IPS DF 4.7 (cell line): ENCODE data around the gene CCT8L2.
"Not testable (repeated sequence)": the region's sequence is repeated elsewhere in the genome, so short reads cannot be mapped to it uniquely, and the experiment has no call there.

Source experiments
- DNase-seq: peaks from one replicate; pipeline ENCODE4 v3.0.0-alpha.2; 2013; ENCODE audit warnings: low spot score; ENCODE audit errors: extremely low read depth

The CCT8L2 gene

DNA sequence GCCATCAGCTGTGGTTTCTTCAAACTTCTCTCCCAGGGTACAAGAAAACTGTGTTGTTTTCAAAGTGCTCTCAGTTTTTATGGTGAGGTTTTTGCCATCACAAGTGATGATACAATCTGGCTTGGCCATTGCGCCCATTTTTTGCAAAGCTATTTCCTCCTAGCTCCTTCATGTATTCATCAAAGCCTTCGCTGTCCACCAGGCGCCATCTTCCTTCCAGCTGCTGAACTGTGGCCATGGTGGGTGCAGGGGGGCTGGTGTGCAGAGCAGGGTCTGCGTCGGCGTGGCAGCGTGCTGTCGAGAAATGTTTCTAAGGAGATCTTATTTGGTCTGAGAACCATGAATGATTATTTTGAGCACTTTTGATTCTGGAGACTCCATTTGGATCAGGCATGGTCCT is 2.6 kb upstream of the CCT8L2 start:
- not testable (repeated sequence) for DNase-seq

DNA sequence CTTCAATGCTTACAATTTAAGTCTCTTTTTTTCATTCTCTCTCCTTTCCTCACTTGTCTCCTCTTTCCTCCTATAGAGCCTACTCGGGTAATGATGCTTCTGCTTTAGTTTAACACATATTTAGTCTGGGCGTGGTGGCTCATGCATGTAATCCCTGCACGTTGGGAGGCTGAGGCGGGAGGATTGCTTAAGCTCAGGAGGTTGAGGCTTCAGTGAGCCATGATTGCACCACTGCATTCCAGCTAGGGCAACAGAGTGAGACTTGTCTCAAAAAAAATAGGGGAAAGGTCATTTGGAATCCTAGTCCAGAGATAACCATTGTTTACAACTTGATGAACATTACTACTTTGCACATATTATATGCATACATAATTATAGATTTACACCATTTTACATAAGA is 1.4 kb upstream of the CCT8L2 start:
- no peak for DNase-seq

DNA sequence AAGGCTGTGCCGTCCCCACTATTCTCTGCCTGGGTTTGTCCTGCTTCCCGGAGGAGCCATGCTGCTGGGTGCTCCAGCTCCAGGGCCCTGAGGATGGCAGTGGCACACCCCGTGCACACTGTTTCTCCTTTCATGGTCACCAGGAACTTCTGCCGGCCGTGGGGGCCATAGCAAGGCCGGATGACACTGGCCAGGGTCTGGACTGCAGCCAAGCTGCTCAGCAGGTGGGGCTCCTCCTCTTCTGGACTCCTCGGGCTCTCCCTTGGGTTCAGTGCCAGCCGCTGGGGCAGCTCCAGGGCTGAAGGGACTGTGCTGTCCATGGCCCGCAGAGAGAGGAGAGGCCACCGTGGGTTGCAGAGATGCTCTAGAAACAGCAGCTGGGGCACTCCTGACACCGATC is 379 bp downstream of the CCT8L2 start:
- DNase-seq: not testable (repeated sequence)

DNA sequence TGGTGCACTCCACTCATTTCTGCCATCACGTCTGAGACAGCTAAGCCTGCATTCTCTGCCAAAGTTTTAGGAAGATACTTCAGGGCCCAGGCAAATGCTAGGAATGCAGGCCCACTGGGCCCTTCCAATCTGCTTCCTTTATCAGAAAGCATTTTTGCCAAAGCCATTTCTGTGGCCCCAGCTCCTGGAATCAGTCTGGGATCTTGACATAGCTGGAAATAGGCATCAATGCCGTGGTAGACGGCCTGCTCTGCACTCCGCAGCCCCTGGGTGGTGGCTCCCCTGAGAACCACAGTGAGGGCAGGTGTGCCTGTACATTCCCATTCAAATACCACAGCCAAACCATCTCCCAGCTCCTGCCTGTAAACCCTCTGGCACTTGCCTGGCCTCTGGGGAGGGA is 1.5 kb downstream of the CCT8L2 start:
- not testable (repeated sequence) for DNase-seq

DNA sequence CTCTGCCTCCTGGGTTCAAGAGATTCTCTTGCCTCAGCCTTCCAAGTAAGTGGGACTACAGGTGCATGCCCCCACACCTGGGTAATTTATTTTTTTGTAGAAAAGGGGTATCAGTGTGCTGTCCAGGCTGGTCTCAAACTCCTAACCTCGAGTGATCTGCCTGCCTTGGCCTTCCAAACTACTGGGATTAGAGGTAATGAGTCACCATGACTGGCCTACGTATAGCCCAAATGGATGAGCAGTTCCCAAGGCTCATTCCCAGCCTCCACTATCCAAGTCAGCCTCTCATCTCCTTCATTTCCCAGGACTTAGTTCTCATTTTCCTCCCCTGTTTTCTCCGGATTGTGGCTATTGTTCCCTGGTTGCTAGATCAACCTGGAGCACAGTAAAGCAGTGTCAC is 5.6 kb downstream of the CCT8L2 start:
- no peak for DNase-seq

DNA sequence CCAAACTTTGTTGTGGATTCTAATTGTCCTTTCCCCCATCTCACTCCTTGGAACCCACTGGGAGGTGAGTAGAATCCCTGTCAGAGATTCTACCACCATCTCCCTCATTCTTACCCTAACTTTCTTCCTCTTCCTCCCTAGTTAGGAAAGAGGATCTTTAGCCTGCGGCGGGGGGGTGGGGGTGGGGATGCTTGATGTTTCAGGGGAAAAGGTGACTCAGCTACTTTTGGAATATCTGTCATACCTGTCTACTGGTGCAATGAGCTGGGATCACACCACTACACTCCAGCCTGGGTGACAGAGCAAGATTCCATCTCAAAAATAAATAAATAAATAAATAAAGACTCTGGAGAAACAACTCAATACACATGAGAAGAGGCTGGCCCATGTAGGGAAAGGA is 6.4 kb downstream of the CCT8L2 start:
- DNase-seq: no peak

DNA sequence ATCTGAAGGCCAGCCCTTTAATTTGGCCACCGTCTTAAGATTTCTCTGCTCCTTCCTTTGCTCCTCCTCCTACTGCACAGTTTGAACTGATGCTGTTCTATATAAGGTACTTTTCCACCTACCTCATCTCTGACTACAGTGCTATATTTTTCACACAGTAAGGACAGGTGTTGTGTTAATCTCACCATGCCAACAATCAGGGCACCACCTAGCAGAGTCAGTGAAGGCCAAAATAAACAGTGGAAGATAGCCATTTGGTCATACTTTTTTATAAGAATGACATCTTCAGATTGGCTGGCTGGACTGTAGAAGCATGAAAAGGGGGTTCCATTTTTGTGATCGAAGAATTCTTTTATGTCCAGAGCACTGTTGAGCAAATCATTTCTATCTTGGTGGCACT is 11.7 kb downstream of the CCT8L2 start:
- not testable (repeated sequence) for DNase-seq

DNA sequence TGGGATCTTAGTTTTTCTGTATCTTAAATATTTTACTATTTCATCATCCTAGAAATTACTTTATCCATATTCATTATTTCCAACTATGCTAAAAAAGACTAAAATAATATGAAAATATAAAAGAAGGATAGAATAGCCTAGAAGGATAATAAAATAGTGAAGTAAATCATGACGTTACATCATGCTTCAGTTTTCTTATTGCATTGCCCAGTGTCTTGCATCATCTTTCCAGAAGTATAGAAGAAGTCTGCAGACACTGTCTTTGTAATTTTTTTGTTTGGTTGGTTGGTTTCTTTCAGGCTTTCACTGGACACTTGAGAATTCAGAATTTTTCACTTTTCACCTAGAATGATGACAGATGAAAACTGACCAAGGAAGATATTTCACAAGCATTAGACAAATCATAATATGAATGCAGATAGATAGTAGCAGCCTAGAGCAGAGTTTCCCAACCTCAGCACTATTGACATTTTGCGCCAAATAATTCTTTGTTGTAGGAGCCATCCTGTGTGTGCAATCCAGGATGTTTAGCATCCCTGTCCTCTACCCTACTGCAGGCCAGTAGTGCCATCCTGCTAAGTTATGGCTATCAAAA is 23.3 kb downstream of the CCT8L2 start:
- not testable (repeated sequence) for DNase-seq

DNA sequence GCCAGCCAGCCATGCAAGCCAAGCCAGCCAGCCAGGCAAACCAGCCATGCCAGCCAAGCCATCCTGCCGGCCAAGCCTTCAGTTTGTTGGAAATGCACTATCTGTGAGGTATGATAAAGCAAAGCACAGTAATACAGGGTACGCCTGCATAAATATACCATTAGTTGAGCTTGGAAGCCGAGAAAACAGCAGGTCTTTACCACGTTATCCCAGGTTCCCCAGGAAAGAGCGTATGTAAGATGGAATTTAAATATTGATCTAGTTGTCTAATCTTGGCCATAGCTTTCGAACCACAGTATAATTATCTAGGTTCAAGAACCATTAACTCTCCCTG is 24.2 kb downstream of the CCT8L2 start:
- DNase-seq: no peak

DNA sequence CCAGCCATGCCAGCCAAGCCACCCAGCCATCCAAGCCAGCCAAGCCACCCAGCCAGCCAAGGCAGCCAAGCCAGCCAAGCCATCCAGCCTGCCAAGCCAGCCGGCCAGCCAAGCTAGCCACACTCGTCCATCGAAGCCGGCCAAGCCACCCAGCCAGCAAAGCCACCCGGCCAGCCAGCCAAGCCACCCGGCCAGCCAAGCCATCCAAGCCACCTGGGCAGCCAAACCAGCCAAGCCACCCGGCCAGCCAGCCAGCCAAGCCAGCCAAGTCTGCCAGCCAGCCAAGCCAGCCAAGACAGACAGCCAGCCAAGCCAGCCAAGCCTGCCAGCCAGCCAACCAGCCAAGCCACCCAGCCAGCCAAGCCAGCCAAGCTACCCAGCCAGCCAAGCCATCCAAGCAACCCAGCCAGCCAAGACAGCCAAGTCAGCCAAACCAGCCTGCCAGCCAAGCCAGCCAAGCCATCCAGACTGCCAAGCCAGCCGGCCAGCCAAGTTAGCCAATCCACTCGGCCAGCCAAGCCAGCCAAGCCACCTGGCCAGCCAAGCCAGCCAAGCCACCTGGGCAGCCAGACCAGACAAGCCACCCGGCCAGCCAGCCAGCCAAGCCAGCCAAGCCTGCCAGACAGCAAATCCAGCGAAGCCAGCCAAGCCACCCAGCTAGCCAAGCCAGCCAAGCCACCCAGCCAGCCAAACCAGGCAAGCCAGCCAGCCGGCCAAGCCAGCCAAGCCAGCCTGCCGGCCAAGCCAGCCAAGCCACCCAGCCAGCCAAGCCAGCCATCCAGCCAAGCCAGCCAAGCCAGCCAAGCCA is 24.8 kb downstream of the CCT8L2 start:
- DNase-seq: not testable (repeated sequence)

DNA sequence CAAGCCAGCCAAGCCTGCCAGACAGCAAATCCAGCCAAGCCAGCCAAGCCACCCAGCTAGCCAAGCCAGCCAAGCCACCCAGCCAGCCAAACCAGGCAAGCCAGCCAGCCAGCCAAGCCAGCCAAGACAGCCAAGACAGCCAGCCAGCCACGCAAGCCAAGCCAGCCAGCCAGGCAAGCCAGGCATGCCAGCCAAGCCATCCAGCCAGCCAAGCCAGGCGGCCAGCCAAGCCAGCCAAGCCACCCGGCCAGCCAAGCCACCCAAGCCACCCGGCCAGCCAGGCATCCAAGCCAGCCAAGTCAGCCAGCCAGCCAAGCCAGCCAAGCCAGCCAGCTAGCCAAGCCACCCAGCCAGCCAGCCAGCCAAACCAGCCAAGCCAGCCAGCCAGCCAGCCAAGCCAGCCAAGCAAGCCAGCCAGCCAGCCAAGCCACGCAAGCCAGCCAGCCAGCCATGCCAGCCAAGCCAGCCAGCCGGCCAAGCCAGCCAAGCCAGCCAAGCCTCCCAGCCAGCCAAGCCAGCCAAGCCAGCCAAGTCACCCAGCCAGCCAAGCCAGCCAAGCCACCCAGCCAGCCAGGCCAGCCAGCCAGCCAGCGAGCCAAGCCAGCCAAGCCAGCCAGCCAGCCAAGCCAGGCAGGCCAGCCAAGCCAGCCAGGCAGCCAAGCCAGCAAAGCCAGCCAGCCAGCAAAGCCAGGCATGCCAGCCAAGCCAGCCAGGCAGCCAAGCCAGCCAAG is 26.0 kb downstream of the CCT8L2 start:
- not testable (repeated sequence) for DNase-seq

DNA sequence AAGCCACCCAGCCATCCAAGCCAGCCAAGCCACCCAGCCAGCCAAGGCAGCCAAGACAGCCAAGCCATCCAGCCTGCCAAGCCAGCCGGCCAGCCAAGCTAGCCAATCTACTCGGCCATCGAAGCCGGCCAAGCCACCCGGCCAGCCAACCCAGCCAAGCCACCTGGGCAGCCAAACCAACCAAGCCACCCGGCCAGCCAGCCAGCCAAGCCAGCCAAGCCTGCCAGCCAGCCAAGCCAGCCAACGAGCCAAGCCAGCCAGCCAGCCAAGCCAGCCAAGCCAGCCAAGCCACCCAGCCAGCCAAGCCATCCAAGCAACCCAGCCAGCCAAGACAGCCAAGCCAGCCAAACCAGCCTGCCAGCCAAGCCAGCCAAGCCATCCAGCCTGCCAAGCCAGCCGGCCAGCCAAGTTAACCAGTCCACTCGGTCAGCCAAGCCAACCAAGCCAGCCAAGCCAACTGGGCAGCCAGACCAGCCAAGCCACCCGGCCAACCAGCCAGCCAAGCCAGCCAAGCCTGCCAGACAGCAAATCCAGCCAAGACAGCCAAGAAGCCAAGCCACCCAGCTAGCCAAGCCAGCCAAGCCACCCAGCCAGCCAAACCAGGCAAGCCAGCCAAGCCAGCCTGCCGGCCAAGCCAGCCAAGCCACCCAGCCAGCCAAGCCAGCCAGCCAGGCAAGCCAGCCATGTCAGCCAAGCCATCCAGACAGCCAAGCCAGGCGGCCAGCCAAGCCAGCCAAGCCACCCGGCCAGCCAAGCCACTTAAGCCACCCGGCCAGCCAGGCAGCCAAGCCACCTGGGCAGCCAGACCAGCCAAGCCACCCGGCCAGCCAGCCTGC is 26.8 kb downstream of the CCT8L2 start:
- DNase-seq: not testable (repeated sequence)

DNA sequence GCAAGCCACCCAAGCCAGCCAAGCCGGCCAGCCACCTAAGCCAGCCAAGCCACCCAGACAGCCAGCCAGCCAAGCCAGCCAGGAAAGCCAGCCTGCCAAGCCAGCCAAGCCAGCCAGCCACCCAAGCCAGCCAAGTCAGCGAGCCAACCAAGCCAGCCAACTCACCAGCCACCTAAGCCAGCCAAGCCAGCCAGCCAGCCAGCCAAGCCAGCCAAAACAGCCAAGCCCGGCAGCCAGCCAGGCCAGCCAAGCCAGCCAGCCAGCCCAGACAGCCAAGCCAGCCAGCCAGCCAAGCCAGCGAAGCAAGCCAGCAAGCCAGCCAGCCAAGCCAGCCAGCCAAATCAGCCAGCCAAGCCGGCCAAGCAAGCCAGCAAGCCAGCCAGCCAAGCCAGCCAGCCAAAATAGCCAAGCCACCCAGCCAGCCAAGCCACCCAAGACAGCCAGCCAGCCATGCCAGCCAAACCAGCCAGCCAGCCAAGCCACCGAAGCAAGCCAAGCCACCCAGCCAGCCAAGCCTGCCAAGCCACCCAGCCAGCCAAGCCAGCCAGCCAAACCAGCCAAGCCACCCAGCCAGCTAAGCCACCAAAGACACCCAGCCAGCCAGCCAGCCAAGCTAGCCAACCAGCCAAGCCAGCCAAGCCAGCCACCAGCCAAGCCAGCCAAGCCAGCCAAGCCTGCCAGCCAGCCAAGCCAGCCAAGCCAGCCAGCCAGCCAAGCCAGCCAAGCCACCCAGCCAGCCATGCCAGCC is 27.6 kb downstream of the CCT8L2 start:
- not testable (repeated sequence) for DNase-seq

DNA sequence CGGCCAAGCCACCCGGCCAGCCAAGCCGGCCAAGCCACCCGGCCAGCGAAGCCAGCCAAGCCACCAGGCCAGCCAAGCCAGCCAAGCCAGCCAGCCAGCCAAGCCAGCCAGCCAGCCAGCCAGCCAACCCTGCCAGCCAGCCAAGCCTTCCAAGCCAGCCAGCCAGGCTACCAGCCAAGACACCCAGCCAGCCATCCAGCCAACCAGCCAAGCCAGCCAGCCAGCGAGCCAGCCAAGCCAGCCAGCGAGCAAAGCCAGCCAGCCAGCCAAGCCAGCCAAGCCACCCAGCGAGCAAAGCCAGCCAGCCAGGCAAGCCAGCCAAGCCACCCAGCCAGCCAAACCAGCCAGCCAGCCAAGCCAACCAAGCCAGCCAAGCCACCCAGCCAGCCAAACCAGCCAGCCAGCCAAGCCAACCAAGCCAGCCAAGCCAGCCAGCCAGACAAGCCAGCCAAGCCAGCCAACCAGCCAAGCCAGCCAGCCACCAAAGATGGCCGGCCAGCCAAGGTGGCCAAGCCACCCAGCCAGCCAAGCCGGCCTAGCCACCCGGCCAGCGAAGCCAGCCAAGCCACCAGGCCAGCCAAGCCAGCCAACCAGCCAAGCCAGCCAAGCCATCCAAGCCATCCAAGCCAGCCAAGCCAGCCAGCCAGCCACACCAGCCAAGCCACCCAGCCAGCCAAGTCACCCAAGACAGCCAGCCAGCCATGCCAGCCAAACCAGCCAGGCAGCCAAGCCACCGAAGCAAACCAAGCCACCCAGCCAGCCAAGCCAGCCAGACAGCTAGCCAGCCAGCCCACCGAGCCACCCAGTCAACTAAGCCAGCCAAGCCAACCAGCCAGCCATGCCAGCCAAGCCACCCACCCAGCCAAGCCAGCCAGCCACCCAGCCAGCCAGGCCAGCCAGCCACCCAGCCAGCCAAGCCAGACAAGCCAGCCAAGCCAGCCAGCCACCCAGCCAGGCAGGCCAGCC is 28.8 kb downstream of the CCT8L2 start:
- DNase-seq: no peak

DNA sequence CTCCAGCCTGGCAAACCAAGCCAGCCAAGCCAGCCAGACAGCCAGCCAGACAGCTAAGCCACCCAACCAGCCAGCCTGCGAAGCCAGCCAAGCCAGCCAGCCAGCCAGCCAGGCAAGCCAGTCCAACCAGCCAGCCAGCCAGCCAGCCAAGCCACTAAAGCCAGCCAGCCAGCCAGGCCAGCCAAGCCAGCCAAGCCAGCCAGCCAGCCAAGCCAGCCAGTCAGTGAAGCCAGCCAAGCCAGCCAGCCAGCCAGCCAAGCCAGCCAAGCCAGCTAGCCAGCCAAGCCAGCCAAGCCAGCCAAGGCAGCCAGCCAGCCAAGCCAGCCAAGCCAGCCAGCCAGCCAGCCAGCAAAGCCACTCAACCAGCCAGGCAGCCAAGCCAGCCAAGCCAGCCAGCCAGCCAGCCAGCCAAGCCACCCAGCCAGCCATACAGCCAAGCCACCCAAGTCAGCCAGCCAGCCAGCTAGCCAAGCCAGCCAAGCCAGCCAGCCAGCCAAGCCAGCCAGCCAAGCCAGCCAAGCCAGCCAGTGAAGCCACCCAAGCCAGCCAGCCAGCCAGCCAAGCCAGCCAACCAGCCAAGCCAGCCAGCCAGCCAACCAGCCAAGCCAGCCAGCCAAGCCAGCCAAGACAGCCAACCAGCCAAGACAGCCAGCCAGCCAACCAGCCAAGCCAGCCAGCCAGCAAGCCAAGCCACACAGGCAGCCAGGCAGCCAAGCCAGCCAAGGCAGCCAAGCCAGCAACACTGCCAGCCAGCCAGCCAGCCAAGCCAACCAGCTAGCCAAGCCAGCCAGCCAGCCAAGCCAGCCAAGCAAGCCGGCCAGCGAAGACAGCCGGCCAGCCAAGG is 29.7 kb downstream of the CCT8L2 start:
- DNase-seq: no peak

DNA sequence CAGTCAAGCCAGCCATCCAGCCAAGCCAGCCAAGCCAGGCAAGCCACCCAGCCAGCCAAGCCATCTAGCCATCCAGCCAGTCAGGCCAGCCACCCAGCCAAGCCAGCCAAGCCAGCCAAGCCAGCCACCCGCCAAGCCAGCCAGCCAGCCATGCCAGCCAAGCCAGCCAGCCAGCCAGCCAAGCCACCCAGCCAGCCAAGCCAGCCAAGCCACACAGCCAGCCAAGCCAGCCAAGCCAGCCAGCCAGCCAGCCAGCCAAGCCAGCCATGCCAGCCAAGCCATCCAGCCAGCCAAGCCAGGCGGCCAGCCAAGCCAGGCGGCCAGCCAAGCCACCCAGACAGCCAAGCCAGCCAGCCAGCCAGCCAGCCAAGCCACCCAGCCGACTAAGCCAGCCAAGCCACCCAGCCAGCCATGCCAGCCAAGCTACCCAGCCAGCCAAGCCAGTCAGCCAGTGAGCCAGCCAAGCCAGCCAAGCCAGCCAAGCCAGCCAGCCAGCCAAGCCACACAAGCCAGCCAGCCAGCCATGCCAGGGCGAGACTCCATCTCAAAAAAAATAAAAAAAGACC is 31.4 kb downstream of the CCT8L2 start:
- not testable (repeated sequence) for DNase-seq

DNA sequence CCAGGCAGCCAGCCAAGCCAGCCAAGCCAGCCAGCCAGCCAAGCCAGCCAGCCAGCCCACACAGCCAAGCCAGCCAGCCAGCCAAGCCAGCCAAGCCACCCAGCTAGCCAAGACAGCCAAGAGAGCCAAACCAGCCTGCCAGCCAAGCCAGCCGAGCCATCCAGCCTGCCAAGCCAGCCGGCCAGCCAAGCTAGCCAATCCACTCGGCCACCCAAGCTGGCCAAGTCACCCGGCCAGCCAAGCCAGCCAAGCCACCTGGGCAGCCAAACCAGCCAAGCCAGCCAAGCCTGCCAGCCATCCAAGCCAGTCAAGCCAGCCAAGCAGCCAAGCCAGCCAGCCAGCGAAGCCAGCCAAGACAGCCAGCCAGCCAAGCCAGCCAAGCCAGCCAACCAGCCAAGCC is 32.0 kb downstream of the CCT8L2 start:
- not testable (repeated sequence) for DNase-seq

DNA sequence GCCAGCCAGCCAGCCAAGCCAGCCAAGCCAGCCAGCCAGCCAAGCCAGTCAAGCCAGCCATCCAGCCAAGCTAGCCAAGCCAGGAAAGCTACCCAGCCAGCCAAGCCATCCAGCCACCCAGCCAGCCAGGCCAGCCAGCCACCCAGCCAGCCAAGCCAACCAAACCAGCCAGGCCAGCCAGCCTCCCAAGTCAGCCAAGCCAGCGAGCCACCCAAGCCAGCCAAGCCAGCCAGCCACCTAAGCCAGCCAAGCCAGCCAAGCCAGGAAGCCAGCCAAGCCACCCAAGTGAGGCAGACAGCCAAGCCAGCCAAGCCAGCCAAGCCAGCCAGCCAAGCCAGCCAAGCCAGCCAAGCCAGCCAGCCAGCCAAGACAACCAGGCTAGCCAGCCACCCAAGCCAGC is 32.6 kb downstream of the CCT8L2 start:
- DNase-seq: not testable (repeated sequence)
